ENCODE data around the gene PLCD3. TPM values are rescaled to one million over a fixed set of nuclear protein-coding genes. Genes with fewer than 3 reads are reported as not detected.

PLCD3 gene
- total and polyA plus RNA-seq, 9 of the 15 experiments (the other 6 are each of a cell fraction or from before 2014, with no cell fraction given) = 0.20 to 22.6 (median 7.5) TPM

GRCh38 chr17:45060797-45061605 is 71.3 kb downstream of the PLCD3 start, which contains the start of gene NMT1 (continued):
- TF ChIP-seq PCBP2 (IDR thresholded peaks at IDR 0.05; ENCODE audit: low read depth, low read length, poor library complexity, severe bottlenecking) (no peak), CBX8 (IDR thresholded peaks at IDR 0.05; ENCODE audit: borderline replicate concordance, extremely low read depth, low read depth, low read length, poor library complexity, severe bottlenecking) (no peak), KDM1A (IDR thresholded peaks at IDR 0.05) (no peak), POLR2G (IDR thresholded peaks at IDR 0.05; ENCODE audit: low read depth, low read length) (peak; percentile 91), CEBPZ (IDR thresholded peaks at IDR 0.05; ENCODE audit: borderline replicate concordance, low read depth, low read length) (no peak), HMGXB4 (CRISPR knock-in tag; IDR thresholded peaks at IDR 0.05) (no peak), ID3 (CRISPR knock-in tag; IDR thresholded peaks at IDR 0.05) (no peak), ID3 (tag; IDR thresholded peaks at IDR 0.05) (peak; percentile 72; the same call in 1 of the 2 replicates), ZNF551 (CRISPR knock-in tag; IDR thresholded peaks at IDR 0.05) (no peak), NCOR1 (IDR thresholded peaks at IDR 0.05) (no peak), XRCC5 (IDR thresholded peaks at IDR 0.05; ENCODE audit: low read depth, low read length) (peak; percentile 66; the same call in 1 of the 2 replicates), ZKSCAN3 (CRISPR knock-in tag; IDR thresholded peaks at IDR 0.05) (no peak), CBFA2T2 (conservative IDR thresholded peaks at IDR 0.05) (no peak), TEAD4 (IDR thresholded peaks at IDR 0.05; ENCODE audit: low read length) (peak; percentile 35; the same call in 1 of the 2 replicates), TEAD4 (CRISPR knock-in tag; IDR thresholded peaks at IDR 0.05; ENCODE audit: borderline replicate concordance) (no peak), LEF1 (IDR thresholded peaks at IDR 0.05) (no peak), E2F3 (CRISPR knock-in tag; IDR thresholded peaks at IDR 0.05) (peak; percentile 43; the same call in 1 of the 2 replicates), ZNF589 (CRISPR knock-in tag; IDR thresholded peaks at IDR 0.05; ENCODE audit: low read depth) (peak; percentile 77), PPARD (CRISPR knock-in tag; IDR thresholded peaks at IDR 0.05) (no peak)
- TF ChIP-seq, protein P1, sequence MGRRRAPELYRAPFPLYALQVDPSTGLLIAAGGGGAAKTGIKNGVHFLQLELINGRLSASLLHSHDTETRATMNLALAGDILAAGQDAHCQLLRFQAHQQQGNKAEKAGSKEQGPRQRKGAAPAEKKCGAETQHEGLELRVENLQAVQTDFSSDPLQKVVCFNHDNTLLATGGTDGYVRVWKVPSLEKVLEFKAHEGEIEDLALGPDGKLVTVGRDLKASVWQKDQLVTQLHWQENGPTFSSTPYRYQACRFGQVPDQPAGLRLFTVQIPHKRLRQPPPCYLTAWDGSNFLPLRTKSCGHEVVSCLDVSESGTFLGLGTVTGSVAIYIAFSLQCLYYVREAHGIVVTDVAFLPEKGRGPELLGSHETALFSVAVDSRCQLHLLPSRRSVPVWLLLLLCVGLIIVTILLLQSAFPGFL (CRISPR knock-in tag; IDR thresholded peaks at IDR 0.05) = 0 out of 2 replicates have a peak, but pooled peaks have one; percentile 94

Data from K562 (cell line).